Activated CD4-positive, alpha-beta memory T cell treated with anti-CD3 and anti-CD28 coated beads, Interleukin-2, amount 10 ng/mL, durations not matched to agents 7 days and 5 days (primary cell): ENCODE results near the gene DYNLRB1. TPM values are rescaled to one million over a fixed set of nuclear protein-coding genes. Genes with fewer than 3 reads are reported as not detected.
A peak's percentile ranks its signal among the peaks of the same experiment; 100 is the strongest.

ENCODE experiments used
- CTCF ChIA-PET: fragments of 350-600 bp; sonication (Branson Sonifier 250); formaldehyde crosslinking; loops from one replicate; lab custom pipeline; 2021; ENCODE audit warnings: antibody characterized with exemption, inconsistent platforms; lab: Charles Lee
- POLR2A ChIA-PET: fragments of 350-600 bp; sonication (Branson Sonifier 250); formaldehyde crosslinking; loops from one replicate; lab custom pipeline; 2021; ENCODE audit warnings: antibody characterized with exemption; lab: Charles Lee
- DNase-seq: peaks from one replicate; pipeline ENCODE4 v3.0.0-alpha.2; 2020
- H3K27ac Mint-ChIP-seq: one replicate; pipeline ENCODE4 v1.8.0; 2021; ENCODE audit warnings: mild to moderate bottlenecking, mixed read lengths
- H3K27me3 Mint-ChIP-seq: one replicate; pipeline ENCODE4 v1.8.0; 2021; ENCODE audit warnings: mixed read lengths
- H3K36me3 Mint-ChIP-seq: one replicate; pipeline ENCODE4 v1.8.0; 2021; ENCODE audit warnings: low read depth, mixed read lengths
- H3K4me1 Mint-ChIP-seq: one replicate; pipeline ENCODE4 v1.8.0; 2021; ENCODE audit warnings: mixed read lengths
- H3K4me3 Mint-ChIP-seq: one replicate; pipeline ENCODE4 v1.8.0; 2021; ENCODE audit warnings: mild to moderate bottlenecking, mixed read lengths
- H3K9me3 Mint-ChIP-seq: one replicate; pipeline ENCODE4 v1.8.0; 2021; ENCODE audit warnings: mixed read lengths
- total RNA-seq, 2 experiments: library from RNA; stranded (reverse); gene quantifications; one replicate each; pipeline ENCODE4 v1.2.3, GENCODE V29; 2021

DYNLRB1 gene
- total RNA-seq, 2 experiments from 2014 or later, result 107 to 109 TPM

DNA sequence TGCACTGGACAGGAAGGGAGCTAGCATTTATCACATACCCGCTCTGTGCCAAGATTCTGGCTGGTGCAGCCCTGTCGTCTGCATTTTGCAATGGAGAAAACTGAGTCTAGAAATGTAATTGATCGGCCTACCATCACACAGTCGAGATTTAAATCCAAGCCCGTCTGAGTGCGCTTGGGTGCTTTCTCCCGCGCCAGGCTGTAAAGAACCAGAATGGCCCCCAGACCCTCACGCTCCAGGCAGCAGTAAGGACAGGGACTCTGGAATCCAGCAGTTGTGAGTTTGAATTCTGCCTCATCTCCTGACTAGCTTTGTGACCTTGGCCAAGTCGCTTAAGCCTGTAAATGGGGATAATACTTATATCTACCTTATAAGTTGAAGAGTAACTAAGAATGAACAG lies 10.8 kb downstream of the DYNLRB1 start:
- ChIA-PET POLR2A (no interaction called here), CTCF (interaction anchor here (0.9 kb wide), 1 partner anchor 214 kb away, joined by 3 read pairs; no protein-coding TSS in a partner anchor)
- peaks cover 7% of the 10 kb centered on the region for H3K4me1 Mint-ChIP-seq
- no peak for DNase-seq
- H3K4me3 Mint-ChIP-seq, result no peak overlapping the region
- no peaks in the 10 kb centered on the region for H3K27me3 Mint-ChIP-seq
- H3K9me3 Mint-ChIP-seq, result no peaks in the 10 kb centered on the region
- H3K36me3 Mint-ChIP-seq, result peaks cover 55% of the 10 kb centered on the region
- no peak overlapping the region for H3K27ac Mint-ChIP-seq

DNA sequence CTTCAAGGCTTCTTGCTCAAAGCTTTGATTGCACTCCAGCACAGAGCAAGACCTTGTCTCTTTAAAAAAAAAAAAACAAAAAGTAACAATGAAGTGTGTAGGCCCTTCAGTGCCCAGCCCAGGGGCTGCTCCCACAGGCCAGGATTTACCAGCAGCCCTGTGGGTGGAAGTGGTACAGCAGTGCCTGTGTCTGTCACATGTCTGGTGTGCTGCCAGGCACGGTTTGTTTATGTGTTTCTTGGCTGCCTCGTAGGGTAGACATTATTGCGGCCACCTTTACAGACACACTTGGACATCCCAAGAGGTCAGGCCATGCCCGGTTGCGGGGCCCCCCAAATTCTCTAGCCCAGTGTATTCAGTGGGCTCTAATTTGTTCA lies 12.7 kb downstream of the DYNLRB1 start:
- CTCF ChIA-PET, result interaction anchor here (4.3 kb wide), 1 partner anchor 216 kb away, joined by 17 read pairs; no protein-coding TSS in a partner anchor
- Mint-ChIP-seq H3K27me3 (no peaks in the 10 kb centered on the region), H3K36me3 (peaks cover 45% of the 10 kb centered on the region), H3K4me1 (peaks cover 2% of the 10 kb centered on the region), H3K4me3 (no peak overlapping the region), H3K9me3 (no peaks in the 10 kb centered on the region), H3K27ac (no peak overlapping the region)
- no peak for DNase-seq
- POLR2A ChIA-PET, result interaction anchor here (0.7 kb wide), 1 partner anchor 238 kb away, joined by 3 read pairs; no protein-coding TSS in a partner anchor

DNA sequence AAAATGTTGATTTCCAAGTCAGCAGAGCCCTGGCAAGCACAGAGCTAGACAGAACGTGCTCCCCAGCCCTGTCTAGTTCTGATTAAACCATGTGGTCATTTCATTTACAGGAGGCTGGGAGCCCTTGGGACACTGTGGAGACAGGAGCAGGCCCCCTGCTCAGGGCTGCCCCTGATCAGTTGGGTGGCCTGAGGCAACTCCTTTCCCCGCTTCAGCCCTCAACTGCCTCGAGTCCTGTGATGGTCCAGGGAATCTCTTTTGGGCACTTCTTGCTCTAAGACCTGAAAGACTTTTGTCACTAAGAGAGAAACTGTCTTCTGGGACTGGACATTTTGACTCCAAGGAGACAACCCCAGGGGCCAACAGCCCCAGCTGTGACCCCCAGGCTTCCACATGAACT lies 13.5 kb downstream of the DYNLRB1 start:
- H3K36me3 Mint-ChIP-seq, result peaks cover 53% of the 10 kb centered on the region
- ChIA-PET CTCF (interaction anchor here (0.6 to 4.3 kb wide), 3 partner anchors 178 to 241 kb away, joined by 3 to 17 read pairs (median 4); no protein-coding TSS in a partner anchor), POLR2A (interaction anchor here (0.7 to 2.4 kb wide), 3 partner anchors 13 to 237 kb away, joined by 3 to 12 read pairs (median 3); partner anchors contain the start of genes DYNLRB1 and MAP1LC3A)
- no peak overlapping the region for H3K4me3 Mint-ChIP-seq
- no peak for DNase-seq
- no peak overlapping the region for H3K27ac Mint-ChIP-seq
- H3K27me3 Mint-ChIP-seq, result no peaks in the 10 kb centered on the region
- no peaks in the 10 kb centered on the region for H3K9me3 Mint-ChIP-seq
- peaks cover 2% of the 10 kb centered on the region for H3K4me1 Mint-ChIP-seq

DNA sequence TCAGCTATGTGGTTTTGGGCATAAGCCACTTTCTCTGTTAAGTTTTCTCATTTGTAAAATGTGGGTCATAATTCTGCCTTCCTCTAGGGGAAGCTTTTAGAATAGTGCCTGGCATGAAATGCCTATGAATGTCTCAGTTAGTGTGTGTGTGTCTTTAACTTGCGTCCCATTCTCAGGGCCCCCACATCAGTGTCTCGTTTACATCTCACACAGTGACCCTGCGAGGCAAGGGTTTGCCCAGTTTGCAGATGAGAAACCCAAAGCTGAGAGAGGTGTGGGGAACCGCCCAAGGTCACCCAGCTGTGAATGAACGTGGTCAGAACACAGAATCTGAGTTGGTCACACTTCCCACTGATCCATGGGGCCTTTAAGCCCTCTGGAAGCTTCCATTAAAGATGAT lies 14.1 kb downstream of the DYNLRB1 start:
- DNase-seq, result no peak
- Mint-ChIP-seq H3K4me1 (peaks cover 2% of the 10 kb centered on the region), H3K9me3 (no peaks in the 10 kb centered on the region), H3K4me3 (no peak overlapping the region), H3K27ac (no peak overlapping the region), H3K27me3 (no peaks in the 10 kb centered on the region), H3K36me3 (peaks cover 56% of the 10 kb centered on the region)
- ChIA-PET CTCF (interaction anchor here (0.6 to 4.3 kb wide), 5 partner anchors 177 to 494 kb away, joined by 3 to 17 read pairs (median 4); no protein-coding TSS in a partner anchor), POLR2A (interaction anchor here (0.5 to 2.4 kb wide), 4 partner anchors 14 to 135 kb away, joined by 3 to 12 read pairs (median 4); partner anchors contain the start of genes DYNLRB1 and MAP1LC3A)

DNA sequence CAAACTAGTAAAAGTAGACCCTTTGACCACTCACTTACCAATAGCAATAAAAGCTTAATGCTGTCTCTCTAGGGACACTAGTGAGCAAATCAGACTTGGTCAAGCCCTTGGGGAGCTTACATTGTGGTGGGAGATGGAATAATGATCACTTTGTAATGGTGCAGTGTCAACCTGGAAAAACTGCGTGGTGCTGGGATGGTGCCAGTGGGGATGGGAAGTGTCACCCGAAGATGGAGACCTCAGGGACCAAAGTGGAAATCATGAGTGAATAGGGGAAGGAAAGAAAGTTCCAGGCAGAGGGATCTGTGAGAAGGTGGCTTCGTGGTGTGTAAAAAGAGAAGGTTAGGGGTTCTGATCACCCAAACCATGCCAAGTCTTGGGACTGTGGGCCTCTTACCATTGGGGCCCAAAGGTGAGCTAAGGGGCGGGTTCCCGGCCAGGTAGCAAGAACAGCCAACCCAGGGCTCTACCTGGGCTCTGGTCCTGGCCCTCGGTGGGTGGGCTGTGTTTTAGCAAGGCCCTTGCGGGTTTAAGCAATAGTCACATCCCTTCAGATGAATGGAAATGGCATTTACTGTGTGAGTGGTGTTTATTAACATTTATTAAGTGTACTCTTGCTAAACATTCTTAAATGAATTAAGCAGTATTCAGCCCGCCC lies 15.5 kb downstream of the DYNLRB1 start:
- peaks cover 2% of the 10 kb centered on the region for H3K4me1 Mint-ChIP-seq
- H3K4me3 Mint-ChIP-seq, result no peak overlapping the region
- H3K27ac Mint-ChIP-seq, result peak overlapping the region; percentile 1
- ChIA-PET CTCF (interaction anchor here (0.8 to 4.3 kb wide), 4 partner anchors 8 to 238 kb away, joined by 4 to 17 read pairs (median 4); partner anchors contain the start of gene DYNLRB1), POLR2A (interaction anchor here (2.4 kb wide), 1 partner anchor 15 kb away, joined by 12 read pairs; the partner anchor contains the start of gene DYNLRB1)
- peaks cover 56% of the 10 kb centered on the region for H3K36me3 Mint-ChIP-seq
- H3K9me3 Mint-ChIP-seq, result no peaks in the 10 kb centered on the region
- DNase-seq, result no peak
- H3K27me3 Mint-ChIP-seq, result no peaks in the 10 kb centered on the region

DNA sequence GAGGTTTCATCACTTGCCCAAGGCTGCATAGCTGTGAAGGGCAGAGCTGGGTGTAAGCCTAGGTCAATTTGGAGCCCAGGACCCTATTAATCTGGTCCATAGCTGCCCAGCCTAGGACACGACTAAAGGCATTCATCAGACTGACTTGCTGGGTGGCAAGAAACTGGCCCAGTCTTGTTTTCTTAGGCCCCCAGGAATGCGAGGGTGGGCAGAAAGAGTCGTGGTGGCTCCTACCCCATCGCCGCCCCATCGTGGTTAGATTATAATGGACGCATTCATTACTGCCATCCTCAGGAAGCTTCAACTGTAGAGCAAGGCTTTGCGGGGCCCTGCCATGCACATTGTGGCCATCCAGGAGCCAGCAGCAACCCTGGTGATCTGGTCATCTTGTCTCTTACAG lies 16.1 kb downstream of the DYNLRB1 start:
- peaks cover 2% of the 10 kb centered on the region for H3K4me1 Mint-ChIP-seq
- ChIA-PET POLR2A (interaction anchor here (0.6 kb wide), 1 partner anchor 16 kb away, joined by 4 read pairs; the partner anchor contains the start of gene DYNLRB1), CTCF (interaction anchor here (1.0 to 4.3 kb wide), 3 partner anchors 16 to 237 kb away, joined by 4 to 17 read pairs (median 5); partner anchors contain the start of gene DYNLRB1)
- no peak overlapping the region for H3K27ac Mint-ChIP-seq
- H3K4me3 Mint-ChIP-seq, result no peak overlapping the region
- no peaks in the 10 kb centered on the region for H3K9me3 Mint-ChIP-seq
- H3K36me3 Mint-ChIP-seq, result peaks cover 56% of the 10 kb centered on the region
- DNase-seq, result no peak
- no peaks in the 10 kb centered on the region for H3K27me3 Mint-ChIP-seq

DNA sequence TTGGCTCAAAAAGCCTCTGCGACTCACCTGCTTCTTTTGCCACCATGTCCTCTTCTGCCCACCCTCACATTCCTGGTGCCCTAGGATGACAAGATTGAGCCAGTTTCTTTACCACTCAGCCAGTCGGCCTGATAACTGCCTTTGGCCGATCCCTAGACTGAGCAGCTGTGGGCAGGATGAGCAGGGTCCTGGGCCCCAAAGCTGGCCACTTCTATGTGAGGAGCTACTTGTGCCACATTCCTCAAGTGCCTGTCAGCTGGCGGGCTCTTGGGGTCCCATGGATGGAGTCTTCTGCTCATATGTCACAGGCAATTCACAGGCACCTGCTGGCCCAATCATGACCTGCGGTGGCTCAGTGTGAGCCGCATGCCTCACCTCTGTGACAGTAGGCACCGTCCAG lies 16.5 kb downstream of the DYNLRB1 start:
- POLR2A ChIA-PET, result interaction anchor here (0.6 kb wide), 1 partner anchor 16 kb away, joined by 4 read pairs; the partner anchor contains the start of gene DYNLRB1
- no peak overlapping the region for H3K4me3 Mint-ChIP-seq
- H3K27ac Mint-ChIP-seq, result no peak overlapping the region
- H3K9me3 Mint-ChIP-seq, result no peaks in the 10 kb centered on the region
- CTCF ChIA-PET, result interaction anchor here (1.0 to 4.3 kb wide), 2 partner anchors 16 to 220 kb away, joined by 4 to 17 read pairs; partner anchors contain the start of gene DYNLRB1
- H3K4me1 Mint-ChIP-seq, result peaks cover 2% of the 10 kb centered on the region
- no peaks in the 10 kb centered on the region for H3K27me3 Mint-ChIP-seq
- DNase-seq, result no peak
- H3K36me3 Mint-ChIP-seq, result peaks cover 55% of the 10 kb centered on the region

DNA sequence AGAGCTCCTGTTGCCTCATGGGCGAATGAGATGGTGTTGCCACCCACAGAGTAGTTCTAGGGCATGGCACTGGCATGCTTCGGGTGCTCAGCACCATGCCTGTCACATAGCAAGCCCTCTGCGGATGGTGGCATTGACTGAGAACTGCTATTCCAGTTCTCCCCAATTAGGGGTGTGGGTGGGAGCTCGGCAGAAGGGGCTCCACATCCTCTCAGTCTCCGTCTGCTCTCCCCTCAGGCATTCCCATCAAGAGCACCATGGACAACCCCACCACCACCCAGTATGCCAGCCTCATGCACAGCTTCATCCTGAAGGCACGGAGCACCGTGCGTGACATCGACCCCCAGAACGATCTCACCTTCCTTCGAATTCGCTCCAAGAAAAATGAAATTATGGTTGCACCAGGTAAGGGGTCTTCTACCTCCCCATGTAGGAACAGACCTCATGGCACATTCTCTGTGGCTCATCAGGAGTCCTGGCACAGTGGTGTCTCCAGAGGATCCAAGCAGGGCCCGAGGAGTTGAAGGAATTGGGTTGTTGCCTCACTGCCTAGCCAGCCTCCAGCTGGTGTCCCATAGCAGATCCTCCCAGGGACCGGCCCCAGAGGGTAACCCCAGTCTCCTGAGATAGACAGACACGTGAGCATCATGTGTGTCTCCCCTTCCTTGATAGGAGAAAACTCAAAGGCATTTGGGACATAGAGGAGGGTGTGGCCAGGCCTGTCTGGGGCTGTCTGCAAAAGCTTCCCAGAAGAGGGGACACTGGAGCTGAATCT lies 18.4 kb downstream of the DYNLRB1 start:
- CTCF ChIA-PET, result interaction anchor here (0.6 to 1.4 kb wide), 3 partner anchors 25 to 232 kb away, joined by 3 to 4 read pairs (median 3); no protein-coding TSS in a partner anchor
- DNase-seq, result no peak
- peaks cover 49% of the 10 kb centered on the region for H3K36me3 Mint-ChIP-seq
- H3K4me1 Mint-ChIP-seq, result peaks cover 2% of the 10 kb centered on the region
- H3K9me3 Mint-ChIP-seq, result no peaks in the 10 kb centered on the region
- H3K4me3 Mint-ChIP-seq, result no peak overlapping the region
- H3K27me3 Mint-ChIP-seq, result no peaks in the 10 kb centered on the region
- no peak overlapping the region for H3K27ac Mint-ChIP-seq
- POLR2A ChIA-PET, result interaction anchor here (1.2 to 1.3 kb wide), 2 partner anchors 18 to 24 kb away, joined by 3 to 7 read pairs; partner anchors contain the start of genes DYNLRB1 and MAP1LC3A

DNA sequence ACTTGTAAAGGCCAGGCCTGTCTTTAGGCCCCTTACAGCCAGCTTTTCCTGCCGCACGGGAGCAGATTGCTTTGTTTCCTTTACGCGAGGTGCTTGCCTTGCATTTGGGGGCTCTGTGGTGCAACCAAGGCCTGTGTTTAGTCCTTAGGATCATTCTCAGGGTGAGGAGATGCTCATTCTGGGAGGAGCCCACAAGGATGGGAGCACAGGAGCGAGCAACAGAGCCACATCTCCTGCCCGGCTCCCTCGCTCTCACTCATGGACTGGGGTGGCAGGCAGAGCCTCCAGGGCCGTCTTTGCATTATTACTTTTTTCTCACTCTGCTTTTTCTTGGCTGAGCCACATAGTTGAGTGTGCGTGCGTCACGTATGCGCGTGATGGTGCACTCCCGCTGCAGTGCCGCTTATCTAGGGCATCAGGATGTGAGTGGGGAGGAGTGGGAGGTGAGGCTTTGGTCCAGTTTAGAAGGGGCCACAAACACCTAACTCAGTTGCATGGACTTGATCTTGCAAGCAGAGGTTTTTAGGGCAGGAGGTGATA lies 19.1 kb downstream of the DYNLRB1 start:
- no peak for DNase-seq
- Mint-ChIP-seq H3K9me3 (no peaks in the 10 kb centered on the region), H3K36me3 (peaks cover 50% of the 10 kb centered on the region), H3K4me1 (peaks cover 3% of the 10 kb centered on the region), H3K27ac (no peak overlapping the region), H3K4me3 (no peak overlapping the region), H3K27me3 (no peaks in the 10 kb centered on the region)
- CTCF ChIA-PET, result interaction anchor here (1.4 to 5.0 kb wide), 2 partner anchors 172 to 233 kb away, joined by 3 to 43 read pairs; no protein-coding TSS in a partner anchor
- POLR2A ChIA-PET, result interaction anchor here (1.2 kb wide), 1 partner anchor 23 kb away, joined by 3 read pairs; the partner anchor contains the start of gene MAP1LC3A

DNA sequence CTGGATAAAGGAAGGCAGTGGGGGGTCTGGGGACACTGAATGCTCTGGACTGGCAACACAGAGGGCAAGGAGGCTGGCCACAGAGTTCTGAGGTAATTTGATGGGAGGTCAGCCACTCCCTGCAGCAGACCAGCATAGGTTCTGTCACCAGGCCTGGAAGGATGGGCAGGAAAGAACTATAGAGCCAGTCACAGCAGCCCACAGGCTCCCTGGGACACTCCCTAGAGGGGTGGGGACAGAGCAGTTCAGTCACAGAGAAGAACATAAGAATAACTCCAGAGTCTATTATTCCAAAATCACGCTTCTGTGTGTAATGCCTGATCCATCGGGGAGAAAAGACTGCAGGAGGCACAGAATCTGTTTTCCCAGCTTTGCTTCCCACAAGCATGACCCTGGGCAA lies 19.6 kb downstream of the DYNLRB1 start:
- no peak for DNase-seq
- Mint-ChIP-seq H3K36me3 (peaks cover 52% of the 10 kb centered on the region), H3K4me1 (peaks cover 6% of the 10 kb centered on the region), H3K4me3 (no peak overlapping the region), H3K9me3 (no peaks in the 10 kb centered on the region), H3K27ac (no peak overlapping the region), H3K27me3 (no peaks in the 10 kb centered on the region)
- POLR2A ChIA-PET, result no interaction called here
- CTCF ChIA-PET, result interaction anchor here (0.6 to 5.0 kb wide), 5 partner anchors 163 to 234 kb away, joined by 4 to 43 read pairs (median 4); no protein-coding TSS in a partner anchor

DNA sequence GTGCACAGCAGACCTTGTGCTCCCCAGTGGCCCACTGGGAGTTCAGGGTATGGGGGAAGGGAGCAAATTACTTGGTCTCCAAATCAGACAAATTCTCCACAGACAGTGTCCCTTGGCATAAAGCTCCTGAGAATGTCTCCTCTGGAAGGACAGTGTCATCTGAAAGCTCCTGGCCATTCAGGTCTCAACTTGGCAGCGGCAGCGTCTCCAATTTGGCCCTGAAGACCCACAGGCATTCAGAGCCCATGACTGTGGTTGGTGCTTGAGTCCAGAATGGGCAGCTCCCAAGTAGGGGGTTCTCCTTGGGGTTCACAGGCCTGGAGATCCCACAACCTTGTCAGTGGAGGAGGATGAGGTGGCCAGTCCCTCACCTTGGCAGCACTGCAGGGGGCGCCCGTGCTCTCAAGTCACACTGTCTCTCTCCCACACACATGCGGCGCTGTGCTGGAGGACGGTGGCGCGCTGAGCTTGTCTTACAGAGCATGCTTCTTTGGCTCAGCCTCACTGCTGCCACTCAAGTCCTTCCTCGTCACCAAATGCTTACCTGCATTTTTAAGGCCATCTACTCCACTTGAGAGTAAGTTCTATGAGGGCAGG lies 20.7 kb downstream of the DYNLRB1 start:
- Mint-ChIP-seq H3K27ac (no peak overlapping the region), H3K4me1 (peaks cover 16% of the 10 kb centered on the region), H3K36me3 (peaks cover 54% of the 10 kb centered on the region), H3K27me3 (no peaks in the 10 kb centered on the region), H3K9me3 (no peaks in the 10 kb centered on the region), H3K4me3 (no peak overlapping the region)
- POLR2A ChIA-PET, result interaction anchor here (0.8 to 1.0 kb wide), 3 partner anchors 21 to 177 kb away, joined by 3 to 4 read pairs (median 3); partner anchors contain the start of gene DYNLRB1
- DNase-seq, result peak; percentile 55
- CTCF ChIA-PET, result interaction anchor here (0.6 to 5.0 kb wide), 10 partner anchors 124 to 235 kb away, joined by 3 to 43 read pairs (median 4); no protein-coding TSS in a partner anchor
